T-helper 9 cell (primary cell): ENCODE measurements around the gene NEGR1.
"Not testable (repeated sequence)": the region's sequence is repeated elsewhere in the genome, so short reads cannot be mapped to it uniquely, and the experiment has no call there.

Source experiments
- DNase-seq: peaks from one replicate; pipeline ENCODE4 v3.0.0-alpha.2; 2020

The NEGR1 gene

GRCh38 chr1:71921204-71921603 lies 361.1 kb downstream of the NEGR1 start:
- DNase-seq, result no peak

DNA sequence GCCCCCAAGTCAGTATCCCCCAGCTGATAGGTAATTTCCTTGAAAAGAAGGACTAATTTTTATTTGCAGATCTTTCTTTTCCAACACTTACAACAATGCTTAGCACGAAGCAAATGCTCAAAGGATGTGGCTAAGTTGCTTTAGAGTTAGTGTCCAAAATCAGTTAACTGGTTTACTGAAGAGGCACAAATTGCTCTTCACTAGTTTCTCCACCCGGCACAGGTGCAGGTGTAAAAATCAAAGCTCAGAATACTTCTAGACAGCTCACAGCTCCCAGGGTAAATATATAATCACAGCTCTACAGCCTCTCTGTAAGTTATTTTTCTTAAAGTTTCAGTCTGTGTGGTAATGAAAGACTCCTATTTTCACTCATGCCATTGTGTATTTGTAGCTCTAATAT lies 361.8 kb downstream of the NEGR1 start:
- DNase-seq, result no peak

GRCh38 chr1:71919811-71920509 lies 362.4 kb downstream of the NEGR1 start:
- no peak for DNase-seq

DNA sequence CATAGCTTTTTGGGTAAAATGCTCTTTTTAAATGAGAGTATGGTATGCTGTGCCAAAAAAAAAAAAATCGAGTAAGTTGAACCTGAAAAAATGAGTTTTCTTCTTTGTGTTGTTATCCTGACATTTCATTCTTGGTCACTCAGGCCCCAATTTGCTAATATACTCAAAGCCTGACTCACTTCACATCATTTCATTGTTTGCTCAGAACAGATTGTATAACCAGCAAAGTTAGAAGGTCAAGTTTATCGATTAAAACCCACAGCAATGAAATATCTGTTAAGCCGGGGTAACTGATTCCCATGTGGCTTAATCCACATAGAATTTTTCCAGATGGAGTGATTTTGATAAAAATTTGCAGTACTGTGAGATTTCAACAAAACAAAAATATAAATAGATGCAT lies 363.7 kb downstream of the NEGR1 start:
- no peak for DNase-seq

DNA sequence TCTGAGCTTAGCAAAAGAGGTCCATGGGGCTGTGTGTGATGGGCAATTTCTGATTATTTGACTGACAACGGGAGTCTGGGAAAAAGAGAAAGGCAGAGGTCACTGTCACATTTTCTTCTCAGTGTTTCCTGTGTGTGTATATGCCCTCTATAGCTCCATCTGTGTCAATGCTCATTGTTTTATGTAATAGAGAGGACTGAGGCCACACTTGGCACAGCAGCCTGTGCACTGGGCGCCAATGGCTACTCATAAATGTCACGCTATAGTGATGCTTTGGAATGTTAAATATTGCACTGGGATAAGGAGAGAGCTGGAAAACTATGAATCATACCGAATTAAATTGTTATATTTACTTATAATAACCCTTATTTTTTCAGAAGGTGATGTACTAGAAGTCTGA lies 365.4 kb downstream of the NEGR1 start:
- DNase-seq, result no peak

GRCh38 chr1:71914626-71915025 lies 367.7 kb downstream of the NEGR1 start:
- DNase-seq, result no peak

DNA sequence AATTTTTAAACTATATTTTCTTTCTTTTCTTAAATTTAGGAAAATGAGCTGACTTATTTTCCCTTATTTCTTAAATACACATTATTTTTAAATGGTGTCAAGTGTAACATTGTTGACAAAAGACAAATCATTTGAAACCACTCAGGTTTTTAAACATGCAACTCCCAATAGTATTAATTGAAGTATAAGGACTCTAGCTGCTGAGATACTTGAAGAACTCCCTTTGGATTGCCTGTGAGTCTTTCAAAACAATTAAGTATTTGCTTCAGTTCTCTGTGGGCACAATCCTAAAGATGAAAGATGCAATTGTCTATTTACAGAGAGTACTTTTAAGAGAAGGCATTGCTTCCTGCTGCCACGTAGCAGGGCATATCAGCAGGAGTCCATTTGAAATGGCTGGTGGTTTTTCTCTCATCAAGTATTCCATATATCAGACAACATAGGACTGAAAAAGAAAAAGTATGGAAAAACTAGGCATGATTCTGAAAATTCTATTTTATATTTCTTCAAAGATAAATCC lies 373.4 kb downstream of the NEGR1 start:
- DNase-seq, result no peak

- no peak for DNase-seq
Measured at GRCh38 chr1:71908303-71908702, 374.0 kb downstream of the NEGR1 start.

DNA sequence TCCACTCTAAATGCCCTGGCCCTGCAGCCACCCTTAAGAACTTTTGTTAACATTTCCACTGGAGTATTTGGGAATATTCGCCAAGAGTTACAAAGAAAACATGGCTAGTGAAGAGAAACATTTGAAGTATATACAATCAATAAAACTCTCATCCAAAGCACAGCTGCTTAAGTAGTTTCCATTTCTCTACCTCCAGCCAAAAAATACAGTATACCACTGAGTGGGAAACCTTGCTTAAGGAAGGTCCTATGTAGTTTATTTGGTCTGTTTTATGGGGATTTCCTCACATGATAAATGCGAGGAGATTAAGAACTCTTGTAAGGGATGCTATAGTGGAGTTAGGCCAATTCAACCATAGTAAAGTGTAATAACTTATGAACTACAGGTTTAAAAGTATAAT lies 382.5 kb downstream of the NEGR1 start:
- DNase-seq, result no peak

DNA sequence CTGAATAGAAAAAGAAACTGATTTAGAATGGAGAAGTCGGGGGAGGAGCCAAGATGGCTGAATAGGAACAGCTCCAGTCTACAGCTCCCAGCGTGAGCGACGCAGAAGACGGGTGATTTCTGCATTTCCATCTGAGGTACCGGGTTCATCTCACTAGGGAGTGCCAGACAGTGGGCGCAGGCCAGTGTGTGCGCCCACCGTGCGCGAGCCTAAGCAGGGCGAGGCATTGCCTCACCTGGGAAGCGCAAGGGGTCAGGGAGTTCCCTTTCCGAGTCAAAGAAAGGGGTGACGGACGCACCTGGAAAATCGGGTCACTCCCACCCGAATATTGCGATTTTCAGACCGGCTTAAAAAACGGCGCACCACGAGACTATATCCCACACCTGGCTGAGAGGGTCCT lies 394.2 kb downstream of the NEGR1 start:
- not testable (repeated sequence) for DNase-seq

DNA sequence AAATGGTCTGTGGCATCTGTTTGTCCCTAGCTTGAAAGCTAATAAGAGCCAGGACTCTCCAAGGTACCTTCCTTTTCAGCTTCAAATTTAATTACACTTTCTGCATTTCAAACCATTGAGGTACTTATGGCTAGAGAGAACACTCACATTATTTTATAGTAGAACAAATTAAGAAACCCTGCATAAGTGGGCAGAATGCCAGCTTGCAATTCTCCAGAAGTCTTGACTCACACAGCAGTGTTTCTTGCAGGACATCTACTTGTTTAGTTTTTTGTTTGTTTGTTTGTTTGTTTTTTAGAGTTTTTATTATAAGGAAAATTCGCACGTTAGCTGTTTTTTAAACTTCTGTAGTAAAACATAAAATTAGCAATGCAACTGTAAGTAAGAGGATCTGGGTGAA lies 397.2 kb downstream of the NEGR1 start:
- DNase-seq, result no peak

DNA sequence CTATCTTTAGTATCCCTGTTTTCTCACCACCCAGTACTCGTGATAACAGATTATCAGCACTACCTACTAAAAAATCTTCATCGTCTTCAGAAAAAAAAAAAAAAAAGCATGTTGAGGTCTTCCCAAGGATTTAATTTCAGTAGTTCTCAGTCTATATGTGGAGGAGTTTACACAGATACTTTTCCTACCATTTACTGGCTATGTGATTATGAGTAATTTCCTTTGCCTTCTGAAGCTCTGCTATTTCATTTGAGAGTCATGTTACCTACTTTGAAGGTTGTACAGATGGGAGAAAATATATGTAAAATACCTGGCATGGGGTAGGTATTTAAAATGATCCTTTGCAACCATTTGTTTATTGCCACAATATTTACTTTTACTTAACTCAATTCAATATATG lies 399.7 kb downstream of the NEGR1 start:
- no peak for DNase-seq

DNA sequence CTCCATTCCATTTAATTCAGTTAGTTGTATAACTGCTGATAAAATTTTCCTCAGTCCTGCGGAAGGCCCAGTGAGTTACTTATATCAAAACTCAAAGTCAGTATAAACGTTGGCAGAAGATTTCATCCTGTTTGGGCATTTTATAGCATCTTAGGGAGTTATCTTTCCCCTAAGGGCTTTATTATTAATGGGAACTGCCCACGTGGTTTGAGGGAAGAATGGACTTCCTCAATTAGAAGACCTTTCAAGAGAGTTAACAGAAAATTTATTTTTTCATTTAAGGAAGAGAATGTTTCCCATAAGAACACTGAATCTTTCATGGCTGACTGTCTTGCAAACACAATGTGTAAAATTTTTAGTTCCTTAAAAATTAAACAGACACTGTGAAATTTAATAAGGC lies 400.1 kb downstream of the NEGR1 start:
- DNase-seq, result no peak

DNA sequence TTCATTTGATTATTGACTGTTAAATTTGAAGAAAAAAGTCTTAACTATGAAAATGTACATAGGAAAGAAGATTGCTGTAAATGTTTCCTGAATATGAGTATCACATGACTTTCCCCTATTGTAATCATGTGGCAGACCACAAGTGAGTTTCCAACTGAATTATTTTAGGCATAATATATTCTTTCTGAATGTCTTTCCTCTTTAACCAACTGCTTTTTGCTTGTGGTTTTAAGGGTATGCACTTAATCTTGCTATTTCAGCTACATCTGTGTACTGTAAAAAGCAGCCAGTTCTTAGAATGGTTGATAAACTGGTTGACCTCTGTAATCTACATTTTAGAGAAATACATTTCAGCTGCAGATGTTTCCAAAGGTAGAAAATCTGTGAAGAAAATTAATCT lies 400.7 kb downstream of the NEGR1 start:
- no peak for DNase-seq

- no peak for DNase-seq
Measured at GRCh38 chr1:71869326-71869725, 413.0 kb downstream of the NEGR1 start.

- DNase-seq, result no peak
Measured at GRCh38 chr1:71862756-71863155, 419.6 kb downstream of the NEGR1 start.

GRCh38 chr1:71861022-71861421 lies 421.3 kb downstream of the NEGR1 start:
- no peak for DNase-seq

- DNase-seq, result no peak
Measured at GRCh38 chr1:71859806-71860205, 422.5 kb downstream of the NEGR1 start.

GRCh38 chr1:71857862-71858261 lies 424.5 kb downstream of the NEGR1 start:
- no peak for DNase-seq

DNA sequence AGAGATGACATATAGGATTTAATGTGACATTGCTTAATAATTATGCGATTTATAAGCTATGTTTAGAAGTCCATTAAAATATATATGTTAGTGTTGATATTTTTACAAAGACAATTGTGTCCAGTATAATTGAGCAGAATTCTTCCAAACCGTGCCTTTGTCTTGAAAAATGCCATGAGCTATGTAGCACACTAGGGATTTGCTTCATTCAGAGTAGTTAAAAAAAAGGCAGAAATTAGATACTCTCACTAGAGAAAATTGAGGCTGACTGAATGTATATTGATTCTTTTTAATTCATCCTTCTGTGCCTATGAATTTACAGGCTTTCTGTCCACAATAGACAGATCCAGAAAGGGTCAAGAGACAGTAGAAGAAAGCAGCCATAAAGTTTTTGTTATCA lies 429.0 kb downstream of the NEGR1 start:
- no peak for DNase-seq

- DNase-seq, result no peak
Measured at GRCh38 chr1:71850936-71851335, 431.4 kb downstream of the NEGR1 start.

DNA sequence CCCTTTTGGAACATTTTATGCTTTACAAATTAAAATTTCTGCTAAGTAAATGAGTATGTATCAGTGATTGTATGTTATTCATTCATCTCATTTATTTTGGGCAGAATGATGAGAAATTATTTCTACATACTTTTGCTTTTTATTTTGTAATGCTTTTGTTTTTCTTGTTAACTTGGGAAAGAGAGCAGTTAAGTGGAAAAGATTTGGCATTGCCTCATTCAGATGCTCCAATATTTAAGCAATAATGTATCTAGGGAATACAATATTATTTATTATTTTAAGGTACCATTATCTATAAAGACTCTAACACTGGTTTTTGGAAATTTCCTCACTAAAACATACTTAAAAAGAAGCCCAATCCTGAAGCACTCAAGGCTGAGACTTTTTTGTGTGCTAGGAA lies 431.8 kb downstream of the NEGR1 start:
- DNase-seq, result no peak

DNA sequence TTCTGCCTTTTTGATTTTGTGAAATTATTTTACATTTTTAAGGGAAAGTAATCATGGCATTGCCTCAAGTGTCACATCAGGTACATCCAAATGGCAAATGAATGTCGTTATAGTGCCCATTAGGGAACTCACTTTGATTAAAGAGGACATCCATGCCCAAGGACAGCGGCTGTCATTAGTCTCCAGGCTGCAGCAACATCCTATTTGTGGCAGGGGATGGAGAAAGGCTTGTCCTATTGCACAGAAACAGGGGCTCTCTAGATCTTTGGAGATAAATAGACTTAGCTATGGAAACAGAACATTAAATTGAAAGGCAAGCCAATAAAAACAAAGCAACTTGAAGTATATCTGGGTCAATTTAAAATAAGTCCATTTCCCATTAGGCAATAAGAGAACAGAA lies 439.3 kb downstream of the NEGR1 start:
- DNase-seq, result no peak

GRCh38 chr1:71839876-71840275 lies 442.5 kb downstream of the NEGR1 start:
- no peak for DNase-seq

GRCh38 chr1:71836904-71837303 lies 445.4 kb downstream of the NEGR1 start:
- no peak for DNase-seq
